ENCODE results near the gene TMEM107.

Gene TMEM107

GRCh38 chr17:8128125-8128784 lies 47.9 kb downstream of the TMEM107 start:
- no peak for FAIRE-seq

DNA sequence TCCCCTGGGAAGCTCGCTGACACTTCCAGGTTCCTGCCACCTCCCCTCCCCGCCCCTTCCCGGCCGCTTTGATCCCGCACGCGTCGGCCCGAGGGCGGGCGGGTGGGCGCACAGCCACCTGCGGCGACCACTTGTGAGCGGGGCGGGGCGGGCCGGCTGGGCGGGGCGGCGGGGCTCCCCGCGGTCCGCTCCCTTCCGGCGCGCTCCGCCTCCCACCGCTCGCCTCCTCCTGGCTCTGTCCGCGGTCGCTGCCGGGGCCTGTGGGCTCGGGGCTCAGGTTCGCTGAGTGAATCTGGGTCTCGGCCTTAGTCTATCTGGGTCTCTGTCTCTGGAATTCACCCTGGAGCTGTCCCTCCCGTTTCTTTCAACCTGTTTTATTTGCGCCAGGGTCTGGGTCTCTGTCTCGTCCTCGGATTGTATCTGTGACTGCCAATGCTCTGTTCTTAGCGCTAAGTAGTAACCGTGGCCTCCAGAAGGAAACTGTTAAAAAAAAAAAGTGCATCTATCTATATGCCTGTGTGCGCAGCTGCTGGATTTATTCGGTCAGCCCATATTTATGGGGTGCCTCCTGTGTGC lies 49.6 kb downstream of the TMEM107 start:
- FAIRE-seq: no peak

DNA sequence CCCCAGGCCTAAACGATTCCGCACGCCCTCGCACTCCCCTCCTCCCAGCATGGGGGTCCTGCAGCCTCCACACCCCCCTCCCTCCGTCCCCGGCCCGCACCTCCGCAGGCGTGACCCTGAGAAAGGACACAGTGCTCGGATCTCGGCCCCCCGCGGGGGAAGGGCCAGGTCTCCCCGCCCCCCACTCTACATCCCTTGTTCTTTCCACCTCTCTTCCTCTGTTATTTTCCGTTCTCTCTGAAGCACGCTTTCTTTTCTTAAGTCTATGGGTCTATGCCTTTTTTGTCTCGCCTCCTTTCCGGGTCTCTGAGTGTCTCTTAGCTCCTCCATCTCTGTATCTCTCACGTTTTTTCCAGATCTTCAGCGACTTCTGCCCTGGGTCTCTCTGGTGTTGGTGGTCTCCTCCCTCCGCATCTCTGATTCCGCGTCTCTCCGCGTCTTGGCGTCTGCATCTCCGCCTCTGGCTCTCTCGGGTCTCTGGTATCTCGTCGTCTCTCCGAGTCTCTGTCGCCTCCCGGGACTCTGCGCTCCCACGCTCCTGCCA lies 50.2 kb downstream of the TMEM107 start:
- no peak for FAIRE-seq

DNA sequence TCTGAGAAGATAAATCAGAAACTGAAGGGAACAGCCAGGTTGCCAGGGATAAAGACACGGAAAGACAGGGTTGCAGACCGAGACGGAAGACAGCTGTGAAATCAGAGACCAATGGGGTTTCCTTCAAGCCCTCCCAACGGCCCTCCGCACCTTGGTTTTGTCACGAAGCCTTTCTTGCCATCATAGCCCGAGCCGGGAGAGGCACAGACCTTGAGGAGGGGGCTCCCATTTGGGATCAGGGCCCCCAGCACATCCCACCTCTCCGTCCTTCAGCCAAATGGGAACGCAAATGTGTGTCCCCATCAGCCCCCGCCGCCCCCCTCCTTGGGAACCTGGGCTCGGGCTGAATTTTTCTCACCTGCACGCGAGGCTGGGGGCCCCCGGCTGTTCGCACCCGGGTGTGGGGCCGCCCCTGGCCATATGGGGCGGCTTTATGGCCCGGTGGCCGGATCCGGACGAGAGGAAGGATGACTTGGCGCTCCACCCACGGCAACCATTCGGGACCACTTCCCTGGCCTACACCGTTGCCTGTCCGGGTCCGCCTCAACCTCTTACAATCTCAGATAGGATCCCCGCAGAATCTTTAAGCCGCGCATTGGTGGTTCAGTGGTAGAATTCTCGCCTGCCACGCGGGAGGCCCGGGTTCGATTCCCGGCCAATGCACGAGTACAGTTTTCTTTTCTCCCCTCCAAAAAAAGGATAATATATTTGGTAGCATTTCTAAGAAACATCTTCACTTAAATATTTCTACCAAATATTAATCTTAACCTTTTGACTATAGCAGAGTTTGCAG lies 50.8 kb downstream of the TMEM107 start:
- no peak for FAIRE-seq

GRCh38 chr17:8124350-8125153 lies 51.6 kb downstream of the TMEM107 start:
- FAIRE-seq: no peak

- FAIRE-seq: no peak
These were observed 52.4 kb downstream of the TMEM107 start, which contains the start of gene HES7 for GRCh38 chr17:8123695-8124349. Gene HES7 (minus strand): TSS chr17:8124106. CDS start chr17:8124084, 22 bp downstream.

GRCh38 chr17:8122924-8123694 lies 53.1 kb downstream of the TMEM107 start:
- no peak for FAIRE-seq
